Measurements from ENCODE around the gene SMAD6.

Gene SMAD6

GRCh38 chr15:66800584-66801235, 98.7 kb downstream of the SMAD6 start:
- Histone ChIP-seq H3K27me3 (ENCODE audit: control insufficient read depth, insufficient read depth, low read length) (no peaks in the 10 kb centered on the region), H3K4me1 (ENCODE audit: control insufficient read depth, insufficient read depth, low read length) (peaks cover 38% of the 10 kb centered on the region), H3K36me3 (ENCODE audit: control insufficient read depth, insufficient read depth, low read length) (no peaks in the 10 kb centered on the region), H3K27ac (ENCODE audit: low read depth, low read length) (no peak overlapping the region), H3K4me3 (ENCODE audit: low read depth, low read length) (no peak overlapping the region), H3K9ac (ENCODE audit: low read length) (peak overlapping the region; percentile 15), H3K9me3 (ENCODE audit: control insufficient read depth, insufficient read depth, low read depth, low read length) (no peaks in the 10 kb centered on the region)

GRCh38 chr15:66801266-66801665, 99.2 kb downstream of the SMAD6 start:
- no peaks in the 10 kb centered on the region for H3K9me3 ChIP-seq (ENCODE audit: control insufficient read depth, insufficient read depth, low read depth, low read length)
- no peak overlapping the region for H3K9ac ChIP-seq (ENCODE audit: low read length)
- H3K4me3 ChIP-seq (ENCODE audit: low read depth, low read length): no peak overlapping the region
- H3K4me1 ChIP-seq (ENCODE audit: control insufficient read depth, insufficient read depth, low read length): peaks cover 38% of the 10 kb centered on the region
- no peaks in the 10 kb centered on the region for H3K27me3 ChIP-seq (ENCODE audit: control insufficient read depth, insufficient read depth, low read length)
- H3K36me3 ChIP-seq (ENCODE audit: control insufficient read depth, insufficient read depth, low read length): no peaks in the 10 kb centered on the region
- no peak overlapping the region for H3K27ac ChIP-seq (ENCODE audit: low read depth, low read length)

GRCh38 chr15:66802025-66803001, 100.3 kb downstream of the SMAD6 start:
- no peak overlapping the region for H3K4me3 ChIP-seq (ENCODE audit: low read depth, low read length)
- H3K27ac ChIP-seq (ENCODE audit: low read depth, low read length): peak overlapping the region; percentile 72; the same call in 1 of the 2 replicates

GRCh38 chr15:66803182-66803729, 101.2 kb downstream of the SMAD6 start:
- no peak overlapping the region; the same call in 1 of the 2 replicates for H3K4me3 ChIP-seq (ENCODE audit: low read depth, low read length)
- peak overlapping the region; percentile 66 for H3K9ac ChIP-seq (ENCODE audit: low read length)
- H3K27ac ChIP-seq (ENCODE audit: low read depth, low read length): peak overlapping the region; percentile 72; the same call in 1 of the 2 replicates
- H3K36me3 ChIP-seq (ENCODE audit: control insufficient read depth, insufficient read depth, low read length): no peaks in the 10 kb centered on the region
- H3K4me1 ChIP-seq (ENCODE audit: control insufficient read depth, insufficient read depth, low read length): peaks cover 38% of the 10 kb centered on the region
- H3K9me3 ChIP-seq (ENCODE audit: control insufficient read depth, insufficient read depth, low read depth, low read length): no peaks in the 10 kb centered on the region
- H3K27me3 ChIP-seq (ENCODE audit: control insufficient read depth, insufficient read depth, low read length): no peaks in the 10 kb centered on the region

More at GRCh38 chr15:66802025-66803001, 100.3 kb downstream of the SMAD6 start:
- Histone ChIP-seq H3K4me1 (ENCODE audit: control insufficient read depth, insufficient read depth, low read length) (peaks cover 38% of the 10 kb centered on the region), H3K9ac (ENCODE audit: low read length) (peak overlapping the region; percentile 43), H3K27me3 (ENCODE audit: control insufficient read depth, insufficient read depth, low read length) (no peaks in the 10 kb centered on the region), H3K9me3 (ENCODE audit: control insufficient read depth, insufficient read depth, low read depth, low read length) (no peaks in the 10 kb centered on the region), H3K36me3 (ENCODE audit: control insufficient read depth, insufficient read depth, low read length) (no peaks in the 10 kb centered on the region)

GRCh38 chr15:66803749-66804148, 101.7 kb downstream of the SMAD6 start:
- Histone ChIP-seq H3K4me3 (ENCODE audit: low read depth, low read length) (no peak overlapping the region), H3K9ac (ENCODE audit: low read length) (peak overlapping the region; percentile 66), H3K9me3 (ENCODE audit: control insufficient read depth, insufficient read depth, low read depth, low read length) (no peaks in the 10 kb centered on the region), H3K27me3 (ENCODE audit: control insufficient read depth, insufficient read depth, low read length) (no peaks in the 10 kb centered on the region), H3K36me3 (ENCODE audit: control insufficient read depth, insufficient read depth, low read length) (no peaks in the 10 kb centered on the region), H3K27ac (ENCODE audit: low read depth, low read length) (peak overlapping the region; percentile 52; the same call in 1 of the 2 replicates), H3K4me1 (ENCODE audit: control insufficient read depth, insufficient read depth, low read length) (peaks cover 36% of the 10 kb centered on the region)

- Histone ChIP-seq H3K4me3 (ENCODE audit: low read depth, low read length) (no peak overlapping the region), H3K4me1 (ENCODE audit: control insufficient read depth, insufficient read depth, low read length) (peaks cover 36% of the 10 kb centered on the region), H3K9ac (ENCODE audit: low read length) (no peak overlapping the region), H3K27me3 (ENCODE audit: control insufficient read depth, insufficient read depth, low read length) (no peaks in the 10 kb centered on the region), H3K9me3 (ENCODE audit: control insufficient read depth, insufficient read depth, low read depth, low read length) (no peaks in the 10 kb centered on the region), H3K36me3 (ENCODE audit: control insufficient read depth, insufficient read depth, low read length) (no peaks in the 10 kb centered on the region), H3K27ac (ENCODE audit: low read depth, low read length) (no peak overlapping the region)
Observed at GRCh38 chr15:66805202-66805885, 103.3 kb downstream of the SMAD6 start.

- Histone ChIP-seq H3K27me3 (ENCODE audit: control insufficient read depth, insufficient read depth, low read length) (no peaks in the 10 kb centered on the region), H3K36me3 (ENCODE audit: control insufficient read depth, insufficient read depth, low read length) (no peaks in the 10 kb centered on the region), H3K9me3 (ENCODE audit: control insufficient read depth, insufficient read depth, low read depth, low read length) (0 out of 2 replicates have a peak, but pooled peaks cover 4% of the 10 kb centered on the region), H3K27ac (ENCODE audit: low read depth, low read length) (no peak overlapping the region), H3K4me1 (ENCODE audit: control insufficient read depth, insufficient read depth, low read length) (peaks cover 14% of the 10 kb centered on the region), H3K9ac (ENCODE audit: low read length) (no peak overlapping the region), H3K4me3 (ENCODE audit: low read depth, low read length) (no peak overlapping the region)
Observed at GRCh38 chr15:66808181-66808824, 106.3 kb downstream of the SMAD6 start.

- Histone ChIP-seq H3K9me3 (ENCODE audit: control insufficient read depth, insufficient read depth, low read depth, low read length) (peaks cover 15% of the 10 kb centered on the region), H3K4me1 (ENCODE audit: control insufficient read depth, insufficient read depth, low read length) (peaks cover under 1% of the 10 kb centered on the region; the same call in 1 of the 2 replicates), H3K9ac (ENCODE audit: low read length) (no peak overlapping the region), H3K27ac (ENCODE audit: low read depth, low read length) (no peak overlapping the region), H3K27me3 (ENCODE audit: control insufficient read depth, insufficient read depth, low read length) (no peaks in the 10 kb centered on the region), H3K36me3 (ENCODE audit: control insufficient read depth, insufficient read depth, low read length) (no peaks in the 10 kb centered on the region), H3K4me3 (ENCODE audit: low read depth, low read length) (no peak overlapping the region)
Observed at GRCh38 chr15:66809664-66810063, 107.6 kb downstream of the SMAD6 start.

- Histone ChIP-seq H3K9me3 (ENCODE audit: control insufficient read depth, insufficient read depth, low read depth, low read length) (peaks cover 15% of the 10 kb centered on the region), H3K27me3 (ENCODE audit: control insufficient read depth, insufficient read depth, low read length) (no peaks in the 10 kb centered on the region), H3K27ac (ENCODE audit: low read depth, low read length) (no peak overlapping the region), H3K4me3 (ENCODE audit: low read depth, low read length) (no peak overlapping the region), H3K9ac (ENCODE audit: low read length) (no peak overlapping the region), H3K4me1 (ENCODE audit: control insufficient read depth, insufficient read depth, low read length) (no peaks in the 10 kb centered on the region), H3K36me3 (ENCODE audit: control insufficient read depth, insufficient read depth, low read length) (no peaks in the 10 kb centered on the region)
Observed at GRCh38 chr15:66815318-66815717, 113.3 kb downstream of the SMAD6 start.

- H3K27ac ChIP-seq (ENCODE audit: low read depth, low read length): no peak overlapping the region
- no peaks in the 10 kb centered on the region for H3K36me3 ChIP-seq (ENCODE audit: control insufficient read depth, insufficient read depth, low read length)
- no peak overlapping the region for H3K9ac ChIP-seq (ENCODE audit: low read length)
- H3K4me1 ChIP-seq (ENCODE audit: control insufficient read depth, insufficient read depth, low read length): no peaks in the 10 kb centered on the region
- H3K27me3 ChIP-seq (ENCODE audit: control insufficient read depth, insufficient read depth, low read length): no peaks in the 10 kb centered on the region
- no peak overlapping the region for H3K4me3 ChIP-seq (ENCODE audit: low read depth, low read length)
- peaks cover 15% of the 10 kb centered on the region for H3K9me3 ChIP-seq (ENCODE audit: control insufficient read depth, insufficient read depth, low read depth, low read length)
Observed at GRCh38 chr15:66816201-66816600, 114.2 kb downstream of the SMAD6 start.

All from HUES6 (cell line).